ENCODE measurements around the gene LMF1. TPM values are rescaled to one million over a fixed set of nuclear protein-coding genes. Genes with fewer than 3 reads are reported as not detected.
"Not testable (repeated sequence)": the region's sequence is repeated elsewhere in the genome, so short reads cannot be mapped to it uniquely, and the experiment has no call there.

Gene LMF1
- polyA plus RNA-seq, 3 donors: 5.9 to 14.7 (median 10.6) TPM

- no peak overlapping the region for H3K4me2 ChIP-seq (replicated peaks; ENCODE audit: extremely low read depth, low read length, poor library complexity, severe bottlenecking)
- H3K27me3 ChIP-seq (ENCODE audit: control insufficient read depth in 2 of 2, insufficient read depth in 2 of 2, low read length in 2 of 2): no peaks in the 10 kb centered on the region
- peaks cover 2% of the 10 kb centered on the region in 2 donors for H3K9me3 ChIP-seq (replicated peaks in 1 of 2; ENCODE audit: control insufficient read depth in 1 of 2, insufficient read depth in 1 of 2, low read length in 2 of 2)
- no peaks in the 10 kb centered on the region for H3K4me1 ChIP-seq (ENCODE audit: control insufficient read depth in 1 of 2, insufficient read depth in 2 of 2, low read length in 2 of 2)
- no peaks in the 10 kb centered on the region for H3K79me2 ChIP-seq (ENCODE audit: insufficient read depth, low read length)
- no peak overlapping the region for H3K9ac ChIP-seq (ENCODE audit: insufficient read depth, low read length, poor library complexity, severe bottlenecking)
- no peaks in the 10 kb centered on the region for H4K20me1 ChIP-seq (ENCODE audit: insufficient read depth, low read length)
- Mint-ChIP-seq H3K9me3 (peaks cover 0 to 3% (median 1%) of the 10 kb centered on the region in 7 donors), H3K27ac (no peak overlapping the region), H3K4me1 (no peaks in the 10 kb centered on the region), H3K36me3 (peaks cover 0 to 7% of the 10 kb centered on the region in 2 donors), H3K4me3 (no peak overlapping the region), H3K27me3 (ENCODE audit: low read depth in 3 of 3) (peaks cover 0 to 5% (median 0%) of the 10 kb centered on the region in 3 donors)
- 95% methylated on average over 11 of the region's 11 CpGs for WGBS (ENCODE audit: insufficient coverage)
- peaks cover 0 to 2% of the 10 kb centered on the region in 2 donors for H3K36me3 ChIP-seq (replicated peaks in 1 of 2; ENCODE audit: control insufficient read depth in 1 of 2, insufficient read depth in 2 of 2, low read length in 2 of 2)
- no peak overlapping the region for H3K27ac ChIP-seq (ENCODE audit: low read depth in 1 of 2, low read length in 2 of 2)
- H2AFZ ChIP-seq (ENCODE audit: insufficient read depth, low read depth, low read length, poor library complexity, severe bottlenecking): no peak overlapping the region
- no peak for TF ChIP-seq CTCF (IDR thresholded peaks at IDR 0.05)
- no peak overlapping the region for H3K4me3 ChIP-seq (replicated peaks in 1 of 3; ENCODE audit: low read depth in 2 of 3, low read length in 3 of 3)
- DNase-seq: no peak
- intact Hi-C loops (cut with micrococcal nuclease): no loop called here
Observed at GRCh38 chr16:889586-889985, 81.2 kb downstream of the LMF1 start.

- Histone ChIP-seq H3K9ac (ENCODE audit: insufficient read depth, low read length, poor library complexity, severe bottlenecking) (no peak overlapping the region), H2AFZ (ENCODE audit: insufficient read depth, low read depth, low read length, poor library complexity, severe bottlenecking) (no peak overlapping the region), H3K36me3 (replicated peaks in 1 of 2; ENCODE audit: control insufficient read depth in 1 of 2, insufficient read depth in 2 of 2, low read length in 2 of 2) (peaks cover 0 to 2% of the 10 kb centered on the region in 2 donors), H4K20me1 (ENCODE audit: insufficient read depth, low read length) (no peaks in the 10 kb centered on the region), H3K4me2 (replicated peaks; ENCODE audit: extremely low read depth, low read length, poor library complexity, severe bottlenecking) (no peak overlapping the region), H3K9me3 (replicated peaks in 1 of 2; ENCODE audit: control insufficient read depth in 1 of 2, insufficient read depth in 1 of 2, low read length in 2 of 2) (peaks cover 6 to 8% of the 10 kb centered on the region in 2 donors), H3K4me3 (replicated peaks in 1 of 3; ENCODE audit: low read depth in 2 of 3, low read length in 3 of 3) (no peak overlapping the region), H3K79me2 (ENCODE audit: insufficient read depth, low read length) (no peaks in the 10 kb centered on the region), H3K27me3 (ENCODE audit: control insufficient read depth in 2 of 2, insufficient read depth in 2 of 2, low read length in 2 of 2) (no peaks in the 10 kb centered on the region), H3K4me1 (ENCODE audit: control insufficient read depth in 1 of 2, insufficient read depth in 2 of 2, low read length in 2 of 2) (no peaks in the 10 kb centered on the region), H3K27ac (ENCODE audit: low read depth in 1 of 2, low read length in 2 of 2) (no peak overlapping the region)
- H3K36me3 Mint-ChIP-seq: peaks cover 0 to 7% of the 10 kb centered on the region in 2 donors
- peaks cover 0 to 5% (median 0%) of the 10 kb centered on the region in 3 donors for H3K27me3 Mint-ChIP-seq (ENCODE audit: low read depth in 3 of 3)
- H3K4me1 Mint-ChIP-seq: no peaks in the 10 kb centered on the region
- no peak overlapping the region for H3K4me3 Mint-ChIP-seq
- intact Hi-C loops (cut with micrococcal nuclease): no loop called here
- no peak overlapping the region for H3K27ac Mint-ChIP-seq
- WGBS (ENCODE audit: insufficient coverage): 95% methylated on average over 24 of the region's 24 CpGs
- peaks cover 0 to 3% (median 1%) of the 10 kb centered on the region in 7 donors for H3K9me3 Mint-ChIP-seq
- TF ChIP-seq CTCF (IDR thresholded peaks at IDR 0.05): no peak
- no peak for DNase-seq
Observed at GRCh38 chr16:888901-889570, 81.7 kb downstream of the LMF1 start.

DNA sequence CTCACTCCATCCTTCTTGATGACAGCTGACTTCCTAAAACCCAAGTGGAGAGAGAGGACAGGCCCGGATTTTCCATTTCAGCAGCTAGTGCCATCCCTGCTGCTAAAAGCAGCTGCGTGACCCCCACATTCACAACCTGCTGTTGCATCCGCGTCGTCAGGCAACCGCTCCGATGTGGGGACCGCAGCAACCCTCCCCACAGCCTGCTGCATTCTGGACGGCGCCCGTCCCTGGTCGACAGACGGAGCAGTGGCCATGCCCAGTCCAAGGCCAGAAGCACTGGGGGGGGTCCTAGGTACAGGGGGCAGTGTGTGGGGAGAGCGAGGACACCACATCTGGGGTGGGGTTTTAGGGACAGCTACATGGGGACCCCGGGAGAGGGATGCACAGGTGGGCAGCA, 82.3 kb downstream of the LMF1 start:
- H3K9me3 ChIP-seq (replicated peaks in 1 of 2; ENCODE audit: control insufficient read depth in 1 of 2, insufficient read depth in 1 of 2, low read length in 2 of 2): peaks cover 9 to 11% of the 10 kb centered on the region in 2 donors
- intact Hi-C loops (cut with micrococcal nuclease); H3K27me3 ChIP-seq (ENCODE audit: control insufficient read depth in 2 of 2, insufficient read depth in 2 of 2, low read length in 2 of 2); DNase-seq; H3K27ac ChIP-seq (ENCODE audit: low read depth in 1 of 2, low read length in 2 of 2); H2AFZ ChIP-seq (ENCODE audit: insufficient read depth, low read depth, low read length, poor library complexity, severe bottlenecking); H3K9ac ChIP-seq (ENCODE audit: insufficient read depth, low read length, poor library complexity, severe bottlenecking); H3K4me3 ChIP-seq (replicated peaks in 1 of 3; ENCODE audit: low read depth in 2 of 3, low read length in 3 of 3); H3K27me3 Mint-ChIP-seq (ENCODE audit: low read depth in 3 of 3); H3K4me1 Mint-ChIP-seq; H3K4me2 ChIP-seq (replicated peaks; ENCODE audit: extremely low read depth, low read length, poor library complexity, severe bottlenecking); H3K4me3 Mint-ChIP-seq; H3K4me1 ChIP-seq (ENCODE audit: control insufficient read depth in 1 of 2, insufficient read depth in 2 of 2, low read length in 2 of 2); H3K36me3 ChIP-seq (replicated peaks in 1 of 2; ENCODE audit: control insufficient read depth in 1 of 2, insufficient read depth in 2 of 2, low read length in 2 of 2); H3K36me3 Mint-ChIP-seq; H3K9me3 Mint-ChIP-seq; H3K79me2 ChIP-seq (ENCODE audit: insufficient read depth, low read length); H3K27ac Mint-ChIP-seq; H4K20me1 ChIP-seq (ENCODE audit: insufficient read depth, low read length): not testable (repeated sequence)
- whole genome bisulfite sequencing (ENCODE audit: insufficient coverage): 98% methylated on average over 7 of the region's 15 CpGs

Measured in CD14-positive monocyte (primary cell).